NCI-H82 (cell line): ENCODE measurements around the gene HBA2.
"Not testable (repeated sequence)": the region's sequence is repeated elsewhere in the genome, so short reads cannot be mapped to it uniquely, and the experiment has no call there.

ENCODE experiments used
- DNase-seq: peaks from one replicate; lab custom pipeline; 2025; lab: John Stamatoyannopoulos, UW

The HBA2 gene

GRCh38 chr16:155031-155398 is 17.7 kb upstream of the HBA2 start:
- no peak for DNase-seq

- no peak for DNase-seq
These were observed 13.4 kb upstream of the HBA2 start for GRCh38 chr16:159136-159849.

- not testable (repeated sequence) for DNase-seq
These were observed 12.4 kb upstream of the HBA2 start for GRCh38 chr16:160242-160641.

- DNase-seq, result no peak
These were observed 11.9 kb upstream of the HBA2 start for GRCh38 chr16:160691-161190.

- no peak for DNase-seq
These were observed 10.2 kb upstream of the HBA2 start for GRCh38 chr16:162271-162991.

GRCh38 chr16:163139-163538 is 9.5 kb upstream of the HBA2 start:
- DNase-seq, result not testable (repeated sequence)

GRCh38 chr16:163696-164095 is 9.0 kb upstream of the HBA2 start:
- not testable (repeated sequence) for DNase-seq

GRCh38 chr16:164134-164823 is 8.4 kb upstream of the HBA2 start:
- not testable (repeated sequence) for DNase-seq

GRCh38 chr16:164827-165538 is 7.7 kb upstream of the HBA2 start:
- DNase-seq, result peak; percentile 58

- no peak for DNase-seq
These were observed 6.9 kb upstream of the HBA2 start, which contains the start of gene HBM for GRCh38 chr16:165539-166374. Gene HBM, plus strand, starts transcription at chr16:165978. Its CDS starts 20 bp downstream, at chr16:165998.

- no peak for DNase-seq
These were observed 6.1 kb upstream of the HBA2 start for GRCh38 chr16:166375-167121.

- DNase-seq, result no peak
These were observed 5.5 kb upstream of the HBA2 start for GRCh38 chr16:167122-167690.

GRCh38 chr16:168424-168823 is 4.3 kb upstream of the HBA2 start:
- DNase-seq, result peak; percentile 57

- no peak for DNase-seq
These were observed 3.7 kb upstream of the HBA2 start for GRCh38 chr16:169014-169413.

- not testable (repeated sequence) for DNase-seq
These were observed 2.6 kb upstream of the HBA2 start for GRCh38 chr16:170088-170507.

- no peak for DNase-seq
These were observed 1.9 kb upstream of the HBA2 start for GRCh38 chr16:170788-171187.

GRCh38 chr16:173211-173854 is 657 bp downstream of the HBA2 start:
- not testable (repeated sequence) for DNase-seq

- DNase-seq, result not testable (repeated sequence)
These were observed 1.5 kb downstream of the HBA2 start for GRCh38 chr16:173928-174769.
